Pancreas (tissue), 10 donors: ENCODE measurements around the gene KIF2A. TPM values are rescaled to one million over a fixed set of nuclear protein-coding genes. Genes with fewer than 3 reads are reported as not detected.

Experiments used
- ATAC-seq, 4 donors: fragments of 200-7000 bp; cut with Tn5 transposase; one replicate each; pipeline versions ENCODE4 v1.8.0 to v1.9.1; 2020; ENCODE audit warnings: mild to moderate bottlenecking in 4 of 4, moderate library complexity in 4 of 4
- DNase-seq, 6 donors: peaks; one replicate each; pipeline ENCODE4 v3.0.0-alpha.2; 2020
- FAIRE-seq: peaks from 2 replicates; lab custom pipeline; 2012; peaks lifted over from hg19 to GRCh38; lab: Jason Lieb, UNC
- H3K27ac ChIP-seq, 4 donors: fragments of 200-600 bp; sonication (generic); 1 replicate in 3 of 4; 2 replicates in 1 of 4; pipeline versions ENCODE4 v1.5.0 to v1.8.0; 2020
- H3K27me3 ChIP-seq, 4 donors: fragments of 200-600 bp; one replicate each; pipeline ENCODE4 v1.8.0; 2021
- H3K36me3 ChIP-seq, 3 donors: fragments of 200-600 bp; sonication (generic) in 1 of 3; one replicate each; pipeline versions ENCODE4 v1.5.0 to v1.8.0; 2020 to 2021
- H3K4me1 ChIP-seq, 3 donors: fragments of 200-600 bp; one replicate each; pipeline ENCODE4 v1.8.0; 2021
- H3K4me3 ChIP-seq, 4 donors: fragments of 200-600 bp; sonication (generic) in 2 of 4; one replicate each; pipeline versions ENCODE4 v1.5.0 to v1.8.0; 2020 to 2021
- H3K9me3 ChIP-seq, 4 donors: fragments of 200-600 bp; one replicate each; pipeline ENCODE4 v1.8.0; 2021
- CTCF ChIP-seq, 4 donors: fragments of 200-600 bp; sonication (generic) in 3 of 4; IDR thresholded peaks; one replicate each; pipeline versions ENCODE4 v1.5.0 to v1.8.0; 2021; ENCODE audit warnings: antibody characterized with exemption in 4 of 4
- WGBS, 2 donors: extraction: QIAGEN DNeasy Blood & Tissue Kit; methylation state at CpG; one replicate each; pipeline ENCODE4 v1.1.7; 2013; 5-methylcytosine and 5-hydroxymethylcytosine counted together
- intact Hi-C, 3 donors: fragments of 100-400 bp; cut with DNase I; formaldehyde crosslinking; loops; one replicate each; pipeline versions ENCODE4 v1.11.1 to v1.14.2; 2022
- polyA plus RNA-seq, 2 donors: library from polyadenylated mRNA; stranded (reverse); fragments of 200-250 nt; gene quantifications; one replicate each; pipeline ENCODE4 v1.2.3, GENCODE V29; 2013
- total RNA-seq, 6 donors: library from RNA; stranded (reverse); fragmentation: NEBNext Ultra II Directional in 4 of 6; extraction: Animal tissue kit (Norgen Biotek cat#: 25700) in 4 of 6; gene quantifications; one replicate each; pipeline versions ENCODE4 v1.2.1 to v1.2.4, GENCODE V29; 2021 to 2023
- donor health status: healthy with polysubstance abuse.
- donor health status: DM: no; HTN: no; CAD: no; lungs with moderate emphysema.
- donor health status: DM: no; HTN: no; CAD: no.
- donor health status: control.
- donor health status: control.
- donor health status: Bipolar disorder and iron deficiency.
- donor health status: DM: yes; HTN: yes; CAD: no.
- donor health status: DM: no; HTN: no; CAD: no.
- donor health status: DM: no; HTN: no; CAD: no.
- donor health status: DM: yes; HTN: yes; CAD: no.

Gene KIF2A
- total and polyA plus RNA-seq, 8 donors = 3.7 to 24.5 (median 14.4) TPM

- FAIRE-seq (no peak), ATAC-seq (no peak), DNase-seq (no peak)
- peaks cover 6 to 16% (median 9%) of the 10 kb centered on the region in 3 donors for H3K36me3 ChIP-seq
- intact Hi-C loops = no loop called here
- peaks cover 0 to 8% (median 6%) of the 10 kb centered on the region in 3 donors for H3K4me1 ChIP-seq
- no peak overlapping the region for H3K4me3 ChIP-seq
- no peaks in the 10 kb centered on the region for H3K27me3 ChIP-seq
- peak overlapping the region in 1 of 4 donors; percentile 67 for H3K27ac ChIP-seq
- no peak for TF ChIP-seq CTCF (IDR thresholded peaks at IDR 0.05)
- H3K9me3 ChIP-seq = no peaks in the 10 kb centered on the region
Measured at GRCh38 chr5:62386824-62387223, 80.8 kb downstream of the KIF2A start.

GRCh38 chr5:62395210-62395950 lies 89.4 kb downstream of the KIF2A start:
- no peaks in the 10 kb centered on the region for H3K4me1 ChIP-seq
- no peak overlapping the region for H3K4me3 ChIP-seq
- FAIRE-seq (no peak), DNase-seq (no peak), ATAC-seq (no peak)
- 85 to 88% methylated on average over 5 of the region's 5 CpGs for WGBS, 2 donors
- intact Hi-C loops = no loop called here
- H3K9me3 ChIP-seq = no peaks in the 10 kb centered on the region
- no peak for TF ChIP-seq CTCF (IDR thresholded peaks at IDR 0.05)
- H3K36me3 ChIP-seq = peaks cover 0 to 38% (median 17%) of the 10 kb centered on the region in 3 donors
- H3K27ac ChIP-seq = no peak overlapping the region
- no peaks in the 10 kb centered on the region for H3K27me3 ChIP-seq

GRCh38 chr5:62403411-62404250 lies 97.6 kb downstream of the KIF2A start, which contains the start of gene DIMT1:
TSS of gene DIMT1 (minus strand) at chr5:62403905. CDS start at chr5:62403772, 133 bp downstream.
- H3K9me3 ChIP-seq = no peaks in the 10 kb centered on the region
- no peak for TF ChIP-seq CTCF (IDR thresholded peaks at IDR 0.05)
- DNase-seq = peak; percentile 89 to 97 (median 95)
- peak; percentile 96 for FAIRE-seq
- peak within 1 kb of the TSS; percentile 83 to 92 (median 90) for H3K27ac ChIP-seq
- peaks cover 6 to 14% (median 6%) of the 10 kb centered on the region in 3 donors for H3K4me1 ChIP-seq
- H3K27me3 ChIP-seq = no peaks in the 10 kb centered on the region
- peak within 1 kb of the TSS; percentile 76 to 90 (median 81) for H3K4me3 ChIP-seq
- 0% methylated on average over 65 to 66 of the region's 66 CpGs for WGBS, 2 donors
- peaks cover 0 to 8% (median 0%) of the 10 kb centered on the region in 3 donors for H3K36me3 ChIP-seq
- intact Hi-C loops = no loop called here
- ATAC-seq = peak; percentile 98 to 99 (median 98)

- peak; percentile 97 to 100 (median 99) for ATAC-seq
- intact Hi-C loops = no loop called here
- Histone ChIP-seq H3K4me3 (peak within 1 kb of the TSS; percentile 57 to 97 (median 92)), H3K27me3 (no peaks in the 10 kb centered on the region), H3K27ac (peak within 1 kb of the TSS; percentile 36 to 63 (median 48)), H3K4me1 (peaks cover 0 to 8% (median 0%) of the 10 kb centered on the region in 3 donors), H3K36me3 (no peaks in the 10 kb centered on the region), H3K9me3 (no peaks in the 10 kb centered on the region)
- TF ChIP-seq CTCF (IDR thresholded peaks at IDR 0.05) = no peak
- peak; percentile 98 to 99 (median 98) for DNase-seq
- FAIRE-seq = peak; percentile 96
- WGBS, 2 donors = 0% methylated on average over 66 of the region's 66 CpGs
Measured at GRCh38 chr5:62412549-62413329, 106.7 kb downstream of the KIF2A start, which contains the start of gene IPO11. TSS of gene IPO11 (plus strand) at chr5:62412763. CDS start at chr5:62437280, 24,517 bp downstream.
